ENCODE data around the gene NRTN.

GRCh38 chr19:5800361-5801270, 4.3 kb upstream of the NRTN start:
- TF ChIP-seq CTCF (IDR thresholded peaks at IDR 0.05), result no peak
- TF ChIP-seq POLR2A (IDR thresholded peaks at IDR 0.05), result no peak

Data from transverse colon (tissue), 3 donors.